SU-DHL-6 (cell line): ENCODE data around the gene RIMBP2.

Experiments
- H2AFZ ChIP-seq: fragments of 200-600 bp; sonication (generic); 2 replicates; pipeline ENCODE4 v1.6.1; 2014; ENCODE audit warnings: low read depth, mild to moderate bottlenecking, moderate library complexity, mixed read lengths, antibody characterized with exemption, low read length; ENCODE audit not compliant: severe bottlenecking
- H3F3A ChIP-seq: fragments of 200-600 bp; shearing (Covaris generic); 2 replicates; pipeline ENCODE4 v1.6.0; 2016; ENCODE audit warnings: antibody characterized with exemption, mild to moderate bottlenecking; ENCODE audit not compliant: insufficient read depth
- H3K27ac ChIP-seq: fragments of 200-600 bp; sonication (generic); 2 replicates; pipeline ENCODE4 v1.5.1; 2016; ENCODE audit warnings: low read depth, mild to moderate bottlenecking, low read length, moderate library complexity, mixed read lengths
- H3K27me3 ChIP-seq: fragments of 200-600 bp; sonication (generic), shearing (Covaris generic); 2 replicates; pipeline ENCODE4 v1.6.0; 2014; ENCODE audit warnings: mild to moderate bottlenecking, low read length
- H3K36me3 ChIP-seq: fragments of 200-600 bp; sonication (generic); 2 replicates; pipeline ENCODE4 v1.6.1; 2014; ENCODE audit warnings: mild to moderate bottlenecking, low read length, mixed read lengths
- H3K4me2 ChIP-seq: fragments of 300-600, 200-600 bp; shearing (Covaris generic), sonication (generic); 2 replicates; pipeline ENCODE4 v1.6.0; 2014; ENCODE audit warnings: low read length, low read depth, mild to moderate bottlenecking; ENCODE audit not compliant: poor library complexity, severe bottlenecking
- H3K4me3 ChIP-seq: fragments of 200-600 bp; sonication (generic); 2 replicates; pipeline ENCODE4 v1.5.1; 2014; ENCODE audit warnings: antibody characterized with exemption, low read length, mild to moderate bottlenecking, mixed read lengths; ENCODE audit not compliant: insufficient read depth, poor library complexity, severe bottlenecking
- H3K79me2 ChIP-seq: fragments of 200-600 bp; sonication (generic); 2 replicates; pipeline ENCODE4 v1.6.1; 2014; ENCODE audit warnings: mild to moderate bottlenecking, low read length, moderate library complexity; ENCODE audit not compliant: insufficient read depth
- H3K9ac ChIP-seq: fragments of 200-600 bp; sonication (generic); 2 replicates; pipeline ENCODE4 v1.7.0; 2014; ENCODE audit warnings: mild to moderate bottlenecking, low read length
- H3K9me2 ChIP-seq: fragments of 200-600 bp; sonication (generic); replicated peaks from 2 replicates; pipeline ENCODE4 v1.6.1; 2014; ENCODE audit warnings: low read length; ENCODE audit not compliant: insufficient read depth
- H3K9me3 ChIP-seq: fragments of 200-600 bp; sonication (generic); 2 replicates; pipeline ENCODE4 v1.6.1; 2014; ENCODE audit warnings: low read length, mixed read lengths; ENCODE audit not compliant: insufficient read depth
- H4K20me1 ChIP-seq: fragments of 200-600 bp; sonication (generic); 2 replicates; pipeline ENCODE4 v1.6.1; 2014; ENCODE audit warnings: low read depth, mild to moderate bottlenecking, antibody characterized with exemption, low read length, moderate library complexity, mixed read lengths
- CTCF ChIP-seq: fragments of 200-600 bp; sonication (generic); IDR thresholded peaks from one replicate; pipeline ENCODE4 v1.5.1; 2017; ENCODE audit warnings: antibody characterized with exemption, mild to moderate bottlenecking, low read length, moderate library complexity; ENCODE audit not compliant: insufficient read depth, poor library complexity, severe bottlenecking
- EZH2phosphoT487 ChIP-seq: fragments of 200-600 bp; sonication (generic), shearing (Covaris generic); conservative IDR thresholded peaks from 2 replicates; pipeline ENCODE4 v1.6.1; 2018; ENCODE audit warnings: mild to moderate bottlenecking, antibody characterized with exemption, low read length, moderate library complexity, mixed read lengths

RIMBP2 gene

GRCh38 chr12:130481392-130481879 lies 234.7 kb downstream of the RIMBP2 start:
- no peaks in the 10 kb centered on the region for H3K9me2 ChIP-seq
- no peak overlapping the region for H3K27ac ChIP-seq
- TF ChIP-seq EZH2phosphoT487: no peak
- no peak for TF ChIP-seq CTCF
- H3K79me2 ChIP-seq: no peaks in the 10 kb centered on the region
- H2AFZ ChIP-seq: no peak overlapping the region
- H3K4me3 ChIP-seq: no peak overlapping the region
- H4K20me1 ChIP-seq: no peaks in the 10 kb centered on the region
- H3K36me3 ChIP-seq: no peaks in the 10 kb centered on the region
- no peaks in the 10 kb centered on the region for H3F3A ChIP-seq
- H3K27me3 ChIP-seq: no peaks in the 10 kb centered on the region
- H3K9ac ChIP-seq: no peak overlapping the region
- no peaks in the 10 kb centered on the region for H3K9me3 ChIP-seq
- H3K4me2 ChIP-seq: no peak overlapping the region

- no peak overlapping the region for H2AFZ ChIP-seq
These were observed 235.2 kb downstream of the RIMBP2 start for GRCh38 chr12:130480887-130481286.

GRCh38 chr12:130480231-130480630 lies 235.9 kb downstream of the RIMBP2 start:
- H2AFZ ChIP-seq: no peak overlapping the region
- no peaks in the 10 kb centered on the region for H3K79me2 ChIP-seq
- no peak overlapping the region for H3K4me2 ChIP-seq
- H3K36me3 ChIP-seq: no peaks in the 10 kb centered on the region
- no peak overlapping the region for H3K27ac ChIP-seq
- no peaks in the 10 kb centered on the region for H4K20me1 ChIP-seq
- H3K9me3 ChIP-seq: no peaks in the 10 kb centered on the region
- no peak overlapping the region for H3K9ac ChIP-seq
- no peak overlapping the region for H3K4me3 ChIP-seq
- H3K27me3 ChIP-seq: no peaks in the 10 kb centered on the region
- H3F3A ChIP-seq: no peaks in the 10 kb centered on the region
- H3K9me2 ChIP-seq: no peaks in the 10 kb centered on the region
- TF ChIP-seq EZH2phosphoT487: no peak
- TF ChIP-seq CTCF: no peak

More at GRCh38 chr12:130480887-130481286, 235.2 kb downstream of the RIMBP2 start:
- no peak overlapping the region for H3K4me2 ChIP-seq
- no peak overlapping the region for H3K9ac ChIP-seq
- no peak overlapping the region for H3K4me3 ChIP-seq
- H4K20me1 ChIP-seq: no peaks in the 10 kb centered on the region
- H3F3A ChIP-seq: no peaks in the 10 kb centered on the region
- no peaks in the 10 kb centered on the region for H3K79me2 ChIP-seq
- no peaks in the 10 kb centered on the region for H3K9me3 ChIP-seq
- no peaks in the 10 kb centered on the region for H3K27me3 ChIP-seq
- H3K27ac ChIP-seq: no peak overlapping the region
- TF ChIP-seq CTCF (no peak), EZH2phosphoT487 (no peak)
- H3K36me3 ChIP-seq: no peaks in the 10 kb centered on the region
- no peaks in the 10 kb centered on the region for H3K9me2 ChIP-seq
